ENCODE results near the gene ALX1. TPM values are rescaled to one million over a fixed set of nuclear protein-coding genes. Genes with fewer than 3 reads are reported as not detected.

The ALX1 gene
- total RNA-seq (2014; rRNA removed): not detected in 2 replicates
- Bru-seq, nascent RNA: percentile 4 among the genes with signal in this experiment
- percentile 2 among the genes with signal in this experiment for BruChase-seq, experiment 1, labeled RNA remaining after a 6-hour chase
- BruChase-seq, experiment 2, labeled RNA remaining after a 2-hour chase: percentile 4 among the genes with signal in this experiment
- long read RNA-seq: 0 reads

DNA sequence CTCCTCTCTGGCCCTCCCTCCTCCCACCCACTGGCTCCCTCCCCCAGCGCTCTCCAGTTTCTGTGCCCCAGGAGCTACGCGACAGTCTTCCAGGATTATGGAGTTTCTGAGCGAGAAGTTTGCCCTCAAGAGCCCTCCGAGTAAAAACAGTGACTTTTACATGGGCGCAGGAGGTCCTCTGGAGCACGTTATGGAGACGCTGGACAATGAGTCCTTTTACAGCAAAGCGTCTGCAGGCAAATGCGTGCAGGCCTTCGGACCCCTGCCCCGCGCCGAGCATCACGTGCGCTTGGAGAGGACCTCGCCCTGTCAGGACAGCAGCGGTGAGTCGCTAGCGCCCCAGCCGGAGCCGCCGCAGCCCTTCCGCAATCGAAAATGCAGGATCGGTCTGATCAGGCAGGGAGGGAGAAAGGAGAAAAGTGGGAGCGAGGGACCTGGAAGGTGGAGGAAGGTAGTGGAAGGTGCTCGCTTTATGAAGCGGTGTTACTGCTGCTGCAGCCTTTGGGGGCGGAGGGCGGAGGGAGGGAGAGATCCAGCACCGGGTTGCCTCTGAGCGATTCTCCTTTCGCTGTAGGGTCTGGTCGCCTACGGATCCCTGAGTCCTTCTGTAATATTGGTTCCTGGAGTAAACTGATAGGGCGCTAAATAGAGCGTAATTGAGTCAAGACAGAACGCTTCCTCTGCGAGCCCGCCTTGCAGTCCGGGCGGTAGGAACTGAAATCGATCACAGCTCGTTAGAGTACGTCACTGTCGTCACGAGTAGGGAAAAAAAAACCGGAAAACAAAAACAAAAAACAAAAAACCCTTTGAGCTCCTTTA lies at the start of gene ALX1:
ALX1 (plus strand) TSS at position 56 of the 819 bp plus-strand sequence; CDS start at position 98, 42 bp downstream.
- Histone ChIP-seq H3K9me2 (replicated peaks; ENCODE audit: low read length) (no peaks in the 10 kb centered on the region), H3F3A (ENCODE audit: low read length, unreplicated experiment) (no peaks in the 10 kb centered on the region), H3K9me3 (ENCODE audit: low read length) (no peaks in the 10 kb centered on the region), H4K20me1 (ENCODE audit: low read length) (no peaks in the 10 kb centered on the region), H3K4me2 (ENCODE audit: low read length) (no peak within 1 kb of the TSS), H2AFZ (ENCODE audit: low read length) (no peak within 1 kb of the TSS), H3K79me2 (ENCODE audit: low read length) (no peaks in the 10 kb centered on the region), H3K27me3 (ENCODE audit: low read length) (0 out of 2 replicates have a peak, but pooled peaks cover 2% of the 10 kb centered on the region), H3K36me3 (ENCODE audit: low read depth, low read length) (no peaks in the 10 kb centered on the region), H3K9ac (ENCODE audit: low read length) (no peak within 1 kb of the TSS), H3K27ac (ENCODE audit: low read length) (no peak within 1 kb of the TSS), H3K4me1 (ENCODE audit: insufficient read depth, low read length) (no peaks in the 10 kb centered on the region), H3K4me3 (ENCODE audit: low read length) (no peak within 1 kb of the TSS)
- no TSS peak for BruUV-seq (replicated peaks)
- ATAC-seq: no peak
- POLR2A ChIA-PET (ENCODE audit: unreplicated experiment): no interaction called here
- intact Hi-C loops (cut with micrococcal nuclease): no loop called here
- DNase-seq: no peak
- no peak for TF ChIP-seq EZH2phosphoT487 (IDR thresholded peaks at IDR 0.05; ENCODE audit: borderline replicate concordance, low read length)
- CTCF ChIA-PET: no interaction called here

DNA sequence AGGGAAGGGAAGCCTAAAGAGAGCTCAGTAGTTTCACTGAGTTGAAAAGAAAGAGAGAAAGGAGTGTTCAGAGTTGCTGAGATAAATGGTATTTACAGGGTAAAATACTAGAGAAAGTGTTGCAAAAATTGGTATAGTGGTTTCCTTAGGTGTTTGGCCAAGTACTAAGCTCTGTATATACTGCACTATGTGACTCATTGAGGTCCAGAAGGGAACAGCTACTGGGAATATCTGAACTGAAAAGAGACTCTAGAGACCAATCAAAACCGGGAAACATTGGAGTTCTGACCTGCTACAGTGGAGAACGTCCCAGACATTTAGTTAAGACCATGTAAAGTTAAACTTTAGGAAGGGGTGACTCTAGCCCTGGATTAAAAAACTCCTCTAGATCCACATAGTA lies 42.7 kb upstream of the ALX1 start:
- Histone ChIP-seq H4K20me1 (ENCODE audit: low read length) (no peaks in the 10 kb centered on the region), H3K27me3 (ENCODE audit: low read length) (no peaks in the 10 kb centered on the region), H3K4me1 (ENCODE audit: insufficient read depth, low read length) (no peaks in the 10 kb centered on the region), H3K4me3 (ENCODE audit: low read length) (no peak overlapping the region), H3K36me3 (ENCODE audit: low read depth, low read length) (no peaks in the 10 kb centered on the region), H3K27ac (ENCODE audit: low read length) (no peak overlapping the region), H3F3A (ENCODE audit: low read length, unreplicated experiment) (no peaks in the 10 kb centered on the region), H3K9me3 (ENCODE audit: low read length) (no peaks in the 10 kb centered on the region), H3K79me2 (ENCODE audit: low read length) (no peaks in the 10 kb centered on the region), H3K9me2 (replicated peaks; ENCODE audit: low read length) (0 out of 2 replicates have a peak, but pooled peaks cover 3% of the 10 kb centered on the region), H2AFZ (ENCODE audit: low read length) (no peak overlapping the region), H3K4me2 (ENCODE audit: low read length) (no peak overlapping the region), H3K9ac (ENCODE audit: low read length) (no peak overlapping the region)
- no TSS peak for BruUV-seq (replicated peaks)
- 0 out of 2 replicates have a peak, but pooled peaks have one; percentile 24 for ATAC-seq
- intact Hi-C loops (cut with micrococcal nuclease): no loop called here
- ChIA-PET CTCF (interaction anchor here (0.7 kb wide), 1 partner anchor 188 kb away, joined by 4 read pairs; no protein-coding TSS in a partner anchor), POLR2A (ENCODE audit: unreplicated experiment) (no interaction called here)
- DNase-seq: no peak
- TF ChIP-seq EZH2 (IDR thresholded peaks at IDR 0.05; ENCODE audit: low read length, unreplicated experiment) (no peak), EZH2phosphoT487 (IDR thresholded peaks at IDR 0.05; ENCODE audit: borderline replicate concordance, low read length) (no peak)
- TF ChIP-seq, protein P1, sequence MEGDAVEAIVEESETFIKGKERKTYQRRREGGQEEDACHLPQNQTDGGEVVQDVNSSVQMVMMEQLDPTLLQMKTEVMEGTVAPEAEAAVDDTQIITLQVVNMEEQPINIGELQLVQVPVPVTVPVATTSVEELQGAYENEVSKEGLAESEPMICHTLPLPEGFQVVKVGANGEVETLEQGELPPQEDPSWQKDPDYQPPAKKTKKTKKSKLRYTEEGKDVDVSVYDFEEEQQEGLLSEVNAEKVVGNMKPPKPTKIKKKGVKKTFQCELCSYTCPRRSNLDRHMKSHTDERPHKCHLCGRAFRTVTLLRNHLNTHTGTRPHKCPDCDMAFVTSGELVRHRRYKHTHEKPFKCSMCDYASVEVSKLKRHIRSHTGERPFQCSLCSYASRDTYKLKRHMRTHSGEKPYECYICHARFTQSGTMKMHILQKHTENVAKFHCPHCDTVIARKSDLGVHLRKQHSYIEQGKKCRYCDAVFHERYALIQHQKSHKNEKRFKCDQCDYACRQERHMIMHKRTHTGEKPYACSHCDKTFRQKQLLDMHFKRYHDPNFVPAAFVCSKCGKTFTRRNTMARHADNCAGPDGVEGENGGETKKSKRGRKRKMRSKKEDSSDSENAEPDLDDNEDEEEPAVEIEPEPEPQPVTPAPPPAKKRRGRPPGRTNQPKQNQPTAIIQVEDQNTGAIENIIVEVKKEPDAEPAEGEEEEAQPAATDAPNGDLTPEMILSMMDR (conservative IDR thresholded peaks at IDR 0.05; ENCODE audit: low read depth, low read length): no peak

DNA sequence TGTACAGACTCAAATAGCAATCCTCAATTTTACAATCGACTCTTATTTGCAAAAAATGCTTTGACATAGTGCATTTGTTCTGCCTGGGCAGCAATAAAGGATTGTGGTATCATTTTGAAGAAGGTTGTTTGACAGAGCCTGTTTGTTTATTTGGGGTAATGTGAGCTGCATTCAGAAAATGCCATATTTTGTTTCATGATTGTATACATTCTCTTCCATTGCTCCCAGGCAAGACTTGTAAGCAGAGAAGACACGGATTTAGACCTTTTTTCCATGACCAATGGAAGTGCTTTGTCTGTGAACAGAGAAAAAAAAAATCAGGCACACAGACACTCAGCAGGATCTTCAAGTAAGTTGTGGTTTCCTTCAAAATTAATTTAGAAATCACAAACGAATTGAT lies 35.5 kb upstream of the ALX1 start:
- Histone ChIP-seq H3K27ac (ENCODE audit: low read length) (no peak overlapping the region), H3K4me2 (ENCODE audit: low read length) (no peak overlapping the region), H3F3A (ENCODE audit: low read length, unreplicated experiment) (no peaks in the 10 kb centered on the region), H3K27me3 (ENCODE audit: low read length) (no peaks in the 10 kb centered on the region), H3K4me3 (ENCODE audit: low read length) (no peak overlapping the region), H3K9me3 (ENCODE audit: low read length) (no peaks in the 10 kb centered on the region), H2AFZ (ENCODE audit: low read length) (no peak overlapping the region), H3K9me2 (replicated peaks; ENCODE audit: low read length) (no peaks in the 10 kb centered on the region), H3K36me3 (ENCODE audit: low read depth, low read length) (no peaks in the 10 kb centered on the region), H3K79me2 (ENCODE audit: low read length) (no peaks in the 10 kb centered on the region), H3K9ac (ENCODE audit: low read length) (no peak overlapping the region), H4K20me1 (ENCODE audit: low read length) (no peaks in the 10 kb centered on the region), H3K4me1 (ENCODE audit: insufficient read depth, low read length) (no peaks in the 10 kb centered on the region)
- POLR2A ChIA-PET (ENCODE audit: unreplicated experiment): no interaction called here
- CTCF ChIA-PET: no interaction called here
- BruUV-seq (replicated peaks): no TSS peak
- DNase-seq (no peak), ATAC-seq (no peak)
- TF ChIP-seq EZH2phosphoT487 (IDR thresholded peaks at IDR 0.05; ENCODE audit: borderline replicate concordance, low read length): no peak
- TF ChIP-seq, protein P1 (conservative IDR thresholded peaks at IDR 0.05; ENCODE audit: low read depth, low read length): no peak
- intact Hi-C loops (cut with micrococcal nuclease): no loop called here
